LoVo (cell line): ENCODE results near the gene C2orf69.

Source experiments
- DNase-seq: peaks from one replicate; pipeline ENCODE4 v3.0.0-alpha.2; 2016; ENCODE audit warnings: low spot score

Gene C2orf69

DNA sequence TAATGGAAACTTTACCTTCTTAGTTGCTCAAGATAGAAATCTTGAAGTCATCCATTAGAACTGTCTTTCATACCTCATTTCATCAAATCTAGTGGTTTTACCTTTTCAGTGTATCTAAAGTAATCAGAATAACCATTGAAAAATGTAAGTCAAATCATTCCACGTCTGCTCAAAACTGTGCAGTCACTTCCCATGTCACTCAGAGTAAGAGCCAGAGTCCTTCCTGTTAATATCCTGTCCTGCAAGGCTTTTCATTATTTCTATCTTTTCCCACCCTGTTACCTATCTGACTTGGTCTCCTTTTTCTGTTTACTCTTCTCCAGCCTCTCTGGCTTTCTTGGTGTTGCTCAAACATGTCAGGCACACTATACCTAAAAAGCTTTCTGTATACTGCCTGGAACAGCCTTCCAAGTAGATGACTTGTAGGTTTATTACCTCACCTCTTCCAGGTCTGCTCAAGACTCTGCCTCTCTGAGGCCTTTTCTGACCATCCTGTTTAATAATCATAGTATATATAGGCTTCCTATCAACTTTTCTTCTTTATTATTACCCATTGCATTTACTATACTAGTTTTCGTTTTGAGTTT is 3.4 kb downstream of the C2orf69 start:
- no peak for DNase-seq

DNA sequence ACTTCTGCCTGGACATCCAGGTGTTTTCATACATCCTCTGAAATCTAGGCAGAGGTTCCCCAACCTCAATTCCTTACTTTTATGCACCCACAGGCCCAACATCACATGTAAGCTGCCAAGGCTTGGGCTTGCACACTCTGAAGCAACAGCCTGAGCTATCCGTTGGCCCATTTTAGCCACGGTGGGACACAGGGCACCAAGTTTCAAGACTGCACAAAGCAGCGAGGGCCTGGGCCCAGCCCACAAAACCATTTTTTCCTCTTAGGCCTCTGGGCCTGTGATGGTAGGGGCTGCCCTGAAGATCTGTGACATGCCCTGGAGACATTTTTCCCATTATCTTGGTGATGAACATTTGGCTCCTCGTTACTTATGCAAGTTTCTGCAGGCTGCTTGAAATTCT is 5.9 kb downstream of the C2orf69 start:
- no peak for DNase-seq

DNA sequence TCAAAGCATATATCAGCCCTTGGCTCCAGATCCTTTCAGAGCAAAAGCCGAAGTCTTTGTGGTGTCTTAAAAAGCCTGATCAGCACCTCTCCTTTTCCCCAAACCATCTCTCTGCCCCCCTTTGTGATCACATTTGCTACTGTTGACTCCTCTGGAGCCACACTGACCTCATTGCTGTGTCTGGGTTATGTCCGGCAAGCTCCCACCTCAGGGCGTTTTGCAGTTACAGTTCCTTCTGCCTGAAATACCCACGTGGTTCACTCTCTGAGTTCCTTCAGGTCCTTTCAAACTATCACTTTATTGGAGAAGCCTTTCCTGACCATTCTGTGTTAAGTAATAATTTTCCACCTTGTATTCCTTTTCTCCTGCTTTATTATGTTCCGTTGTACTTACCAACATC is 11.8 kb downstream of the C2orf69 start:
- DNase-seq = no peak

DNA sequence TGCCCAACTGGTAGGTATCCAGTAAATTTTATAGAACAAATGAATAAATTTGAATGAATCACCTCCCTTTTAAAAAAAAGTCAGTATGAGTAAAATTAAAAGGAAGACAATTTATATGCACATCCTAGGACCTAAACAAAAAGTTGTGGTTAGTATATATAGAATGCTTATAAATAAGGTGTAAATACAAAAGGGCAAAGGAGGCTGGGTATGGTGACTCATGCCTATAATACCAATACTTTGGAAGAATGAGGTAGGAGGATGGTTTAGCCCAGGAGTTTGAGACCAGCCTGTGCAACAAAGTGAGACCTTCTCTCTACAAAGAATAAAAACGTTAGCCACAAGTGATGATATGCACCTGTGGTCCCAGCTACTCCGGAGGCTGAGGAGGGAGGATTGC is 12.8 kb downstream of the C2orf69 start:
- no peak for DNase-seq

DNA sequence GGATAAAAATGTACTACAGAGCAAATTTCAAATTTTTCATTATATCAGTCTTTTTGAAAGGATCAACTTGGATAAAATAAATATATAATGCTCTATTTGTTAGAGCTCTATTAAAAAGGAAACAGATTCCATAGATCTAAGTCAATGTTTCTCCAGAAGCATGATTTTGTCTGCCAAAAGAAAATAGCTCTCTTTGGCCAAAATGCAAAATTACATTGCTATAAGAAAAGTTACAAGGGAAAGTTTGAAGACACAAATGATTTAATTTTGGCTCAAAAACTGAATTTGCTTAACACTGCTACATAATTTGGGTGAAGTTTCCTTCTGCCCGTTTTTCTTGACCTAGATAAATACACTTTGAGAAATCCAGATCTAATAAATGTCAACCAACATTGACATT is 15.7 kb downstream of the C2orf69 start:
- DNase-seq = no peak

DNA sequence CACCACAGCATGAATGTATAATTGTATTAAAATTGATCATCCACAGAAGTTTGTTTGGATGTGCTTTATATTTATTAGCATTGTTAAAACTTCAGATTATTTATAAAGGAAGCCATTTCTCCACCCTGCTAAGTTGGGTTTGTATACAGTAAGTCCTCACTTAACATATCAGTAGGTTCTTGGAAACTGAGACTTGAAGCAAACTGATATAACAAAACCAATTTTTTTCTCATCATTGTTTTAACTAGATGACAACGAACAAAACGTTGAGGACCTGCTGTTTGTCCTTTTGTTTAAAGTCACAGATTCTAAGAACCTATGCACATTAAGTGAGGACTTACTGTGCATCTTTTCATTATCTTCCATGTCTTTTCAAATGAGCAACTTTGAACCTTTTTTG is 17.1 kb downstream of the C2orf69 start:
- DNase-seq = no peak

DNA sequence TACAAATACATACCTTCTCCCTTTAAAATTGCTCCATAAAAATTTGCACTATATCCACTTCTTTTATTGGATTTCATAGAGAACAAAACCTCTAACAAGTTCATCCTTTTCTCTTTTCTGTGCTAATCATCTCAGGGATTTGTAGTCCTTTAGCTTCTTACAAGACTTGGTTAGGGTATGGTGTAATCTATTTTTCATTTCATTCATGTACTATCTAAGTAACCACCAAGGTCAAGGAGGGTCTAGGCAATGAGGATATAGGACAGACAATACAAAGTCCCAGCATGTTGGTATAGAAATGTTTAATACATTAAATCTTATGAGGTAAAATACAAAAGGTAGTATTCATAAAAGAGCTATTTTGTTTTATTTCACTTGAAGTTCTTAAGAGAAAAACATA is 17.5 kb downstream of the C2orf69 start:
- no peak for DNase-seq

DNA sequence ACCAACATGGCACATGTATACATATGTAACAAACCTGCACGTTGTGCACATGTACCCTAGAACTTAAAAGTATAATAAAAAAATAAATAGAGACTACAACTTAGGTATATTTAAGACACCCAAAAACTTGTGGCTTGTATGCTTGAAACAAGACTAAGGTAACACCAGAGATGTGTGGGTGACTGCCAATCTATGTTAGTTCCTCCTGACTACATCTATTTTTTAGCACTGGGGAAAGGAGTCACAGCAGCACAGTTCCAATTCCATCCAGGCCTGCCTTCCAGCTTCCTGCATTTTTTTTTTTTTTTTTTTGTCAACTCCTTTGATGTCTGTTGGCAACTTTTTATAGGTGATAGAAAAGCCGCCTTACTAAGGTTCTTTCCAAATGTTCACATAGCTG is 18.2 kb downstream of the C2orf69 start:
- DNase-seq = no peak

DNA sequence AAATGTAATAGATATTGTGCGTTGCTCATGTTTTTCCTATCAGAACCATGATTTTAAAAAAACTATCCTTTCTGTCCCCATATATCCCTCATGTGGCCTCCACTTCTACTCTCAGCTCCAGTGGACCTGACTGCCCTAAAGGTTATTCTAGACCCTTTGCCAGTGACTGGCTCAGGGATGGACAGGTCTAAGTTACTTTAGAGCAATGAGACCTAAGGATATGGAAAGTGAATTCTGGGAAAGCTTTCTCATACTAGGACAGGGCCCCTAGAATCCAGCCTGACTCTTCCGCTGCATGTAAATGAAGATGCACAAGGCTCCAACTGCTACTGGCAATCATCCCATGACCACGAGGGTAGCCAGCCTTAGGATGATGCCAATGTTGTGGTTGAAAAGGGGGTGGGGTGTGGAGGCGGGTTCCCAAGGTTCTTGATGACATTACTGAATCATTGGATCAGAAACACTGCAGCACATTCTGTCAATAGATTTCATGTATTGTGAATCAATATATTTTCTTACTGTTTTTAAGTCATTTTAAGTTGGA is 21.3 kb downstream of the C2orf69 start:
- DNase-seq = no peak

DNA sequence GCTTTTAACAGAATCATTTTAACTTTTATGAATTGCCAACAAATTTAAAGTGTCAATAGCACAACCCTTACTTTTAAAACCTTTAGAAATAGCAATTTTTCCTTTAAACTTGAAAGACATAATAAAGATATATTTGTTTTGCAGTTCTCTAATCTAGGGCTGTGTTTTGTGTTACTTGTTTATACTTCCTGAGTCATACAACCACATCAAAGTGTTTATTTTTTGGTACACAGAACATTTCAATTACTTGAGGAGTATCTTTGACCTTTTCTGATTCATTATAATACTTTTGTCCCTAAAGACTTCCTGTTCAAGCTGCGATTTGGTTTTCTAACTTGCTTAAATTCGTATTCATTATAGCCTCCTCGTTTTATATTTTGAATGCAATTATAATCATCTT is 22.4 kb downstream of the C2orf69 start:
- DNase-seq = peak; percentile 59

DNA sequence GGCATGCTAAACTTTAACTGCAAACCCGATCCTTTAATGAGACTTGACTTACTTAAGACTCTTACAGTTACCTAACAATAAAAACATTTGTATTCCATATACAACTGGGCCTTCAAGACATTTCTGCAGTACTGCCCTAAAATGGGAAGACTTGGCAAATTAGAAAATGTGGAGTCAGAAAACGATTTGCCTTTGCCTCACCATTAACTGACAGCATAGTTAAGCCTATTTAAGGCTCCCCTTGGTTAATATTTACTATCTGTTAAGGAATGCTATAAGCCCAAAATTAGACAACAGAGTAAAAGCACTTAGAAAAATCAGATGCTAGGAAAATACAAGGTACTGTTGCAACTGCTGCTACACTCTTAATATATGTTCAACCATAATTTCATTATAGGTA is 25.5 kb downstream of the C2orf69 start:
- DNase-seq = no peak

DNA sequence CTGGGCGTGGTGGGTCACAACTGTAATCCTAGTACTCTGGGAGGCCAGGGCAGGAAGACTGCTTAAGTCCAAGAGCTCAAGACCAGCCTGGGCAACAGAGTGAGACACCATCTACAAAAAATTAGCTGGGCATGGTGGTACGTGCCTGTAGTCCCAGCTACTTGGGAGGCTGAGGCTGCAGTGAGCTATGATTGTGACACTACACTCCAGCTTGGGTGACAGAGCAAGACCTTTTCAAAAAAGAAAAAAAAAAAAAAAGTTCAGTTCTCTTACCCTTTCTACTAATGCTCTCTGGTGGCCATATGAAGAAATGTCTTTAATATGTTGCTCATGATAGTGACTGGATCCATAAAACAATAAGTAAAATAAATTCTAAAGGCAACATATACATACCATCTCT is 29.3 kb downstream of the C2orf69 start:
- no peak for DNase-seq

DNA sequence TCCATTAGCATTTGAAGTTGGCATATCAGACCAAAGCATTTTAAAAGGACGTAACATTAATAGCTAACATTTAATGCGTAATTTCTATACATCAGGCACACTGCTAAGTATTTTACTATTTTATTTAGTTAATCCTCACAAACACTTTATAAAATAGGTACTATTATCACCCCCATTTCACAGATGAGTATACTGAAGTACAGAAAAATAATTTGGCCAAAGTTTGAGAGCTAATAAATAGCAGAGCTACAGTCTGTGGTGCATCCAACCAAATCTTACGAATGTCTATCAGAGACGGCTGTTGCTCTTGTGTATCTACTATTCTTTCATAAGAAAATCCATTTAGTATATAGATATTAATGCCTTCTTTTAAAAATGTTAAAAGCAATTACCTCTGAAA is 32.3 kb downstream of the C2orf69 start:
- no peak for DNase-seq

DNA sequence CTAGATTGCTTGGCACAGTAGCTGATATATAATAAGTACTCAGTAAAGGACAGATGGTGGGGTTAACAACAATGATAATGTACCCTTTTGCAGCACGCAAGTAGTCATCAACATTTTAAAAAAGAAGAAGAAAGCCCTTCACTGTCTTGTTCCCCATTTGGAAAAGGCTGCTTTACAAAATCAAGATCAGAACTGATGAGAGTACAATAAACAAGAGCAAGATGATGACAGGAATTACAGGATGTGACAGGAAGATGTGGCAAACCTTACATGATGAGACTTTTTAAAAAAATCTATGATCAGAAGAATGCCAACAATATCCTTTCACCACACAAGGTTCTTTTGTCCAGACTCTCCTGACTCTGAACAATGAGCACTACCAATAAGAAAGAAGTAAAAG is 35.1 kb downstream of the C2orf69 start:
- no peak for DNase-seq

DNA sequence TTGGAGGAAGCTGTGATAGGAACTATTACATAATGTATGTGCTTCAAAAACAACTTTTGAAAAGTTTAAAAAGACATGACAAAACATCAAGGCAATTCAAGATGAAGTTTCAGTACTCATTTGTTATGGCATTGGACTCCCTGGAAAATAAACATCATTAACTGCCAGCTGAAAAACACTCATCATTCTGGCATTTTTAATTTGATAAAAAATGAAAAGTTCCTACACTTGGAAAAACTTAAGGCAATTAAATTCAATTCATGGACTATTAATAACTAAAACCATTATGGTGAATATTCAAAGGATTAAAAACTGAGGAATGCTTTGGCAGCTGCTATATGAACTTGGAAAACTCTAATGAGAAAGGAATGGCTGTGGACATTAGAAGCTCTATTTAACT is 35.7 kb downstream of the C2orf69 start:
- no peak for DNase-seq

DNA sequence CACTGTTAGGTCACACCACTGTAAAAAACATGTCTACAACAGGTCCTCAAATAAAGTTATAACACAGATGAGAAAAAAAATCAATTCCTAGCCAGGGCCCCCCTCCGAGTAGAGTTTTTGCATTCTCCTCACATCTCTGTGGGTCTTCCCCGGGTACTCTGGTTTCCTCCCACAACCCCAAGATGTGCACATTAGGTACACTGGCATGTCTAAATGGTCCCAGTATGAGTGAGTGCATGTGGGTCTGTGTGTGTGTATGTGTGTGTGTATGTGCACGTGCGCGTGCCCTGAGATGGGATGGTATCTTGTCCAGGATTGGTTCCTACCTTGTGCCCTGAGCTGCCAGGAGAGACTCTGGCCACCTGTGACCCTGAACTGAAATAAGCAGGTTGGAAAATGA is 39.3 kb downstream of the C2orf69 start:
- no peak for DNase-seq

DNA sequence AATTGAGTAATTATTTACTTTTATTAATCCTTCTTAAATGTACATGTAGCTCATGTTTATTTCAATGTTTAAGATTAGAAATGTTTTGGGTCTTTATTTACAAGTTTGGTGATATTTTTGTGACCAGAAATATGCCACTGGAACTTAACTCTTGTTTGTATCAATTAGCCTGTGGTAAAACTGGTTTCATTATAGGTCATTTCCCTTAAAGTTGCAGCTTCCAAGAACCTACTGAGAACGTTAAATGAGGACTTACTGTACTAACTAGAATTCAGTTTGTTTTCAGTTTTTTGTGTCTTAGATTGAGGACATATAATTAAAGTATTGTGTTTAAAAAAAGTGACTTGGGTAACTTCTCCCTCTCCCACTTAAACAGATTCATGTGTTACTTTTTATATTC is 39.9 kb downstream of the C2orf69 start:
- DNase-seq = no peak

DNA sequence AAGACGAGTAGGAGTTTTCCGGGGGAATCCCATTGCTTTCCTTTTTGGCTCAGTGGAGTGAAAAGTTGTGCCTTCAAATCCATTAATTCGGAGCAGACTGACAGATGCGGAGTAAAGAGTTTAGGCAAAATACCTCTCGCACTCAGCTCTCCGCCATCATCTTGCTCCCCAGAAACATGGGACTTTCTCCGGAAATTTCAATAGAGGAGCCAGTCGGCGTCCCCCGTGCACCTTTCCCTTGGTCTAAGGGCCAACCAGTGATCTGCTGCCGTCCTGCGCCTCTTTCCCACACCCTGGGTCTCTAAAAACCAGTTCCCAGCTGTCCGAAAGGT is 43.9 kb downstream of the C2orf69 start:
- DNase-seq = no peak

DNA sequence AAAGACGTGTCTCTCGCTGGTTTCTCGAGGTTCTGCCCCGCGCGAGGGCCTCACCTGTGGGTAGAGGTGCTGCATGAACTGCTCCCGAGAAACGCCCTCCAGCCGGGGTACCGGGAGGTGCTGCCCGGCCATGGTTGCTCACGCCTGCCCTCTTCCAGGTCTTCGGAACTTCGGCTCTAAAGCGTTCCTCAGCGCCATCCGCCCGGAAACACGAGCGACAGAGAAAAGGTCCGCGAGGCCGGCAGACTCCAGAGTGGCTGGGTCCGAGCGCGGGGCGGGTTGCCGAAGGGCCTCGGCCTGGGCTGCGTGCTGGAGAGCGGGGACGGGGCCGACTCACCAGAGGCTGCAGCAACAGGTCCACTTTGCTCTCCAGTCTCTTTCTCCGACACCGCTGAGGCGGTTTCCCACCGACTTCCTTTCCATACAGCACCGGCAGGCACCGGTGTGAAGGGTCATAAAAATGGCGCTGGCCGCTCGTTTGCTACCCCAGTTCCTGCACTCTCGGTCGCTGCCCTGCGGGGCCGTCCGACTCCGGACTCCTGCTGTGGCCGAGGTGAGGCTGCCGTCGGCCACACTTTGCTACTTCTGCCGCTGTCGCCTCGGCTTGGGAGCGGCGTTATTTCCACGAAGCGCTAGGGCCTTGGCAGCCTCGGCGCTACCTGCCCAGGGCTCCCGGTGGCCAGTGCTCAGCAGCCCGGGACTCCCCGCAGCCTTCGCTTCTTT is 44.4 kb downstream of the C2orf69 start, which contains the start of the genes MAIP1 and TYW5:
Gene MAIP1 (plus strand): TSS at position 244 of the 723 bp plus-strand sequence. CDS start 217 bp downstream, at position 461.
Gene TYW5 (minus strand): TSS at position 153 of the 723 bp plus-strand sequence. CDS start 21 bp downstream, at position 132.
- peak; percentile 89 for DNase-seq

DNA sequence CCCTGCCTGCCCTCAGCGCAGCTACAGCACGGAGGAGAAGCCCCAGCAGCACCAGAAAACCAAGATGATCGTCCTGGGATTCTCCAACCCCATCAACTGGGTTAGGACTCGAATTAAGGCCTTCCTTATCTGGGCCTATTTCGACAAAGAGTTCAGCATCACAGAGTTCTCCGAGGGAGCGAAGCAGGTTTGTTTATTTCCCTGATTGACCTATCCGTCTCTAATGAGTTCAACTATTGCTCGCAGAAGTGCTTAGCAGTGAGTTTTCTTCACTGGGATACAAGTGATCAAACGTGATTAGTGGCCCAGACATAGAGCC is 44.9 kb downstream of the C2orf69 start:
- no peak for DNase-seq

DNA sequence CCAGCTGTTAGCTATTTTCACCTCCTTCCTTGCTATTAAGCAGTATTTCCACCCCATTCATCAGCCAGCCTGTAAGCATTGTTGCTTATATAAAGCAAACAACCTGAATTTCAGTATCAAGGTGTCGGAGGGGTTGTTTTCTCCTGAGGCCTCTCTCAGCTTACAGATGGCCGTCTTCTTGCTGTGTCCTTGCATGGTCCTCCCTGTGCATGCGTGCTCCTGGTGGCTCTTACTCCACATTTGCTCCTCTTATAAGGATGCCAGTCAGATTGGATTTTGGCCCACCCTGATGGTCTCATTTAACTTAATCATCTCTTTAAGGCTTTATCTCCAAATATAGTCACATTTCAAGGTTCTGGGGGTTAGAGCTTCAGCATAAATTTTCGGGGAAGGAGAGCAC is 46.9 kb downstream of the C2orf69 start:
- DNase-seq = no peak

DNA sequence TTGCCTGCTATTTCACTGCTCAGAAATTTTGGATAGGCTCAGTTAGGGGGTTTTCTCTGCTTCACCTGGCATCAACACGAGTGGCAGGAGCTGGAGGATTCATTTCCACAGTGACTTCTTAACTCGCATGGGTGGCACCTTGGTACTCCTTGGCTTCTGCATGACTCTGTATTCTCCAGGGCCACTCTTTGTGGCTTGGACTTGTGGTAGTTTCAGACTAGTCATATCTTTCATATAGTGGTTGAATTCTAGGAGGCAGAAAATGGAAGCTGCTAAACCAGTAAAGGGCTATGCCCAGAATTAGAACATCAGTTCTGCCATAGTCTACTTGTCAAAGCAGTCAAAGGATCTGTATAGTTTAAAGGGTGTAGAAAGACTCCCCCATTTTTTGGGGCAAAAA is 51.1 kb downstream of the C2orf69 start:
- no peak for DNase-seq

DNA sequence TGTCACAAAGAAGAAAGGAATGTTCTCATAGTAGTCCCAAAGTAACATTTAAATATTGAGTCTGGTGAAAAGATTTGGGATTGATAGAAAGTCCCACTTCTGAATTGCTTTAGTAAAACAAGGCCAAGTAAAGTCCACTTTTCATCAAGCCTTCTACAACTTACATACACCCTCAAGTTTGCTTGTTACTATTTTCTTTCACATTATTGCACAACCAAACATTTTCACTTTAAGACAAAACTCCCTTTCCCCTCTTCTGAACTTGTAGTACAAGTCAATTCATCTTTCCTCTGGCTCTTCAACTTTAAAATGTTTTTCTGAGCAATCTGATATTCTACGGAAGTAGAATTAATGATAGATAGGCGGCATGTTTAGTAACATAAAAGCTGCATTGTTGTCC is 55.3 kb downstream of the C2orf69 start:
- DNase-seq = no peak

DNA sequence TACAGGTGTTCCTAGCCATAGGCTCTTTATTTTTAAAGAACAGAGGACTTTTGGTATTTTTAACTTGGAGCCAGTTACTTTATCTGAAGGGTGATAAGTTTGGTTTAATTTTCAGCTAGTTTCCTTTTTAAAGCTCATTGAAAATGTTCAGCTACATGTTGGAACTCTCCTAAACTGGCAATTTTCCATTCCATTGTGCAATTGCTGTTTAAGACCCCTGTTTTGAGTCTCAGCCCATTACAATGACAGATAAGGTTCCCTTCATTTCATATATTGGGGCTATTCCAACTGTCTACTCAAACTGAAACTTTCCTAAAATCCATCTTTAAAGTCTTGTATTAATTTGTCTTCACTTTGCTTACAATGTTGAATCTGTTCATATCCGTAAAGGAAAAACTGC is 55.9 kb downstream of the C2orf69 start:
- DNase-seq = no peak
